ENCODE data around the gene ASMT.

DNA sequence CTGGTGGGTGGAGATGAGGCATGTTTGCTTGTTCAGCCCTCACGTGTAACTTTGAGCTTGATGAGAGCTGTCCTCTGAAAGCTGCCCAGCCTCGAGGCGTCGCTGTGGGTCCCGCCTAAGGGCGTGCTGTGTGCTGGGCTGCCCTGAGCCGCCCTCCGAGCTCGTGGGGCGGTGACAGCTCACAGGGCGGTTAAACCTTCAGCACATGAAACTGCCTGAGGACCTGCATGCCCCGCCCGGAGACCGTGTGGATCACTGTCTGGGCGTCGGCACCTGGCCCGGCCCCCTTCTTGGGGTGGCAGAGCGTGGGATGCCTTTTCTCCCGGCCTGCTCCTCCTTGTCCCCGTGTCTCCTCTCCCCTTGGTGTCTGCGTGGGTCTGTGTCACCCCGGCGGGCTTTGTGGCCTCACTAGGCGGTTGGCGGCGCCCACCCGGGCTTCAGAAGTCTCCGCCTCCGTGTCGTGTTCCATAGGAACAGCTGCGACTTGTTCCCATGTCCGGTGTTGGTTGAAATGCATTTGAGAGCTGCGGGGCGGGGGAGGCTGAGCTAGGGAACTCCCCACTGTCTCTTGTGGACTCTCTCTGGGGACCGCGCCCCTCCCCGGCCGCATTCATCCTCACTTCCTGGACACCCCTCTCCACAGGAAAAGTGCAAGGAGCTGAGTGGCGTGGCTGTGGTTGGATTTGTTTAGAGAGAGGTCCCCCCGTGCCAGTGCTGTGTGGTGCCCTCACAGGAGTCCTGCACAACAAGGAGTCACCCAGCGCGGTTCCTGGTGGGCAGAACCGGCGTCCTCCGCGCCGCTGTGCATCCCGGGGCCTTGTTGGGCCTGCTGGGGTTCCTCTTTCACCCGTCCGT is 16.6 kb upstream of the ASMT start:
- no peak for TF ChIP-seq HDGF (IDR thresholded peaks at IDR 0.05; ENCODE audit: borderline replicate concordance)
- TF ChIP-seq L3MBTL2 (conservative IDR thresholded peaks at IDR 0.05), result no peak
- no peak for TF ChIP-seq ELF4 (IDR thresholded peaks at IDR 0.05)
- no peak for TF ChIP-seq ARNT (IDR thresholded peaks at IDR 0.05)
- no peak for TF ChIP-seq LEF1 (IDR thresholded peaks at IDR 0.05; ENCODE audit: borderline replicate concordance)
- TF ChIP-seq BHLHE40 (IDR thresholded peaks at IDR 0.05; ENCODE audit: borderline replicate concordance), result no peak
- TF ChIP-seq FOXA1 (IDR thresholded peaks at IDR 0.05), result no peak
- no peak for TF ChIP-seq FOXK2 (IDR thresholded peaks at IDR 0.05)
- TF ChIP-seq SUZ12 (IDR thresholded peaks at IDR 0.05), result no peak
- TF ChIP-seq, protein P1, sequence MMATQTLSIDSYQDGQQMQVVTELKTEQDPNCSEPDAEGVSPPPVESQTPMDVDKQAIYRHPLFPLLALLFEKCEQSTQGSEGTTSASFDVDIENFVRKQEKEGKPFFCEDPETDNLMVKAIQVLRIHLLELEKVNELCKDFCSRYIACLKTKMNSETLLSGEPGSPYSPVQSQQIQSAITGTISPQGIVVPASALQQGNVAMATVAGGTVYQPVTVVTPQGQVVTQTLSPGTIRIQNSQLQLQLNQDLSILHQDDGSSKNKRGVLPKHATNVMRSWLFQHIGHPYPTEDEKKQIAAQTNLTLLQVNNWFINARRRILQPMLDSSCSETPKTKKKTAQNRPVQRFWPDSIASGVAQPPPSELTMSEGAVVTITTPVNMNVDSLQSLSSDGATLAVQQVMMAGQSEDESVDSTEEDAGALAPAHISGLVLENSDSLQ (IDR thresholded peaks at IDR 0.05), result no peak
- no peak for TF ChIP-seq FOXM1 (IDR thresholded peaks at IDR 0.05; ENCODE audit: borderline replicate concordance)
- TF ChIP-seq NFRKB (IDR thresholded peaks at IDR 0.05), result no peak
- TF ChIP-seq ZNF384 (IDR thresholded peaks at IDR 0.05), result no peak
